Epidermal melanocyte (primary cell): Measurements from ENCODE around the gene TRIM5.
"Not testable (repeated sequence)": the region's sequence is repeated elsewhere in the genome, so short reads cannot be mapped to it uniquely, and the experiment has no call there.

Experiments used
- DNase-seq: peaks from one replicate; pipeline ENCODE4 v3.0.0; 2011; ENCODE audit warnings: low spot score; ENCODE audit not compliant: insufficient read length

Gene TRIM5, protein sequence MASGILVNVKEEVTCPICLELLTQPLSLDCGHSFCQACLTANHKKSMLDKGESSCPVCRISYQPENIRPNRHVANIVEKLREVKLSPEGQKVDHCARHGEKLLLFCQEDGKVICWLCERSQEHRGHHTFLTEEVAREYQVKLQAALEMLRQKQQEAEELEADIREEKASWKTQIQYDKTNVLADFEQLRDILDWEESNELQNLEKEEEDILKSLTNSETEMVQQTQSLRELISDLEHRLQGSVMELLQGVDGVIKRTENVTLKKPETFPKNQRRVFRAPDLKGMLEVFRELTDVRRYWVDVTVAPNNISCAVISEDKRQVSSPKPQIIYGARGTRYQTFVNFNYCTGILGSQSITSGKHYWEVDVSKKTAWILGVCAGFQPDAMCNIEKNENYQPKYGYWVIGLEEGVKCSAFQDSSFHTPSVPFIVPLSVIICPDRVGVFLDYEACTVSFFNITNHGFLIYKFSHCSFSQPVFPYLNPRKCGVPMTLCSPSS

DNA sequence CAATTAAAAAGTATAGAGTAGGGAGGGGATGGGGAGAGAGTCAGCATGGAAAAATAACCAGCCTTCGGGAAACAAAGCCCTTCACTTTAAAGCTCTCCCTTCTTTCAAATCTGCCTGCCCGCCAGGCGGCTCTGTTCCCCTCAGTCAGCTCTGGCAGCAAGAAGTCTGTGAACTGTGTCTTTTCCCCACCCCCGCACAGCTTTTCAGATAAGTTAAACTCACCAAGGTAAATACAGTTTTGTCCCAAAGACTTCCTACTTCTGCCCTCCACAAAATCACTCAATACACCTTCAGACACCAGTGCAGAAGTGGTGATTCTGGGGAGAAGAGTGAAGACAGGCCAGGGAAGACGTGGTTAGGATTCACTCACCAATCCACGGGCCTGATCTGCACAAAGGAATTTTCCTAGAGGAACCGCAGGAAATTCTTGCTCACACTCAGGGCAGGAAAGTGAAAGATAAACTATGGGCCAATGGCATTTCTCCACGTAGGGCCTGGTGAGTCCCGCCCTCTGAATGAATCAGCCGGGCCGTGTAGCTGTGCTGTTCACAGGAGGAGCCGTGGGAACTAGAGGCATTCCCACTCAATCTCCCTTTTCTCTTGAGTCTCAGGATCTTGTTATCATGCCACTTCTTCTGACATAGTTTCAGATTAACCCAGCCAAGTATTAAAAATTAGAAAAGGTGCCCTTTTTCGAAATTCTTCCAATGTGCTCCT lies at the start of gene TRIM5:
TSS of gene TRIM5 (minus strand) at position 429 of the 717 bp plus-strand sequence. CDS start 4,897 bp downstream, outside the sequence.
- peak; percentile 98 for DNase-seq

GRCh38 chr11:5727691-5728090 lies 42.8 kb upstream of the TRIM5 start:
- no peak for DNase-seq

GRCh38 chr11:5726351-5726750 lies 41.5 kb upstream of the TRIM5 start:
- DNase-seq: no peak

- no peak for DNase-seq
Measured at GRCh38 chr11:5722622-5723021, 37.7 kb upstream of the TRIM5 start.

DNA sequence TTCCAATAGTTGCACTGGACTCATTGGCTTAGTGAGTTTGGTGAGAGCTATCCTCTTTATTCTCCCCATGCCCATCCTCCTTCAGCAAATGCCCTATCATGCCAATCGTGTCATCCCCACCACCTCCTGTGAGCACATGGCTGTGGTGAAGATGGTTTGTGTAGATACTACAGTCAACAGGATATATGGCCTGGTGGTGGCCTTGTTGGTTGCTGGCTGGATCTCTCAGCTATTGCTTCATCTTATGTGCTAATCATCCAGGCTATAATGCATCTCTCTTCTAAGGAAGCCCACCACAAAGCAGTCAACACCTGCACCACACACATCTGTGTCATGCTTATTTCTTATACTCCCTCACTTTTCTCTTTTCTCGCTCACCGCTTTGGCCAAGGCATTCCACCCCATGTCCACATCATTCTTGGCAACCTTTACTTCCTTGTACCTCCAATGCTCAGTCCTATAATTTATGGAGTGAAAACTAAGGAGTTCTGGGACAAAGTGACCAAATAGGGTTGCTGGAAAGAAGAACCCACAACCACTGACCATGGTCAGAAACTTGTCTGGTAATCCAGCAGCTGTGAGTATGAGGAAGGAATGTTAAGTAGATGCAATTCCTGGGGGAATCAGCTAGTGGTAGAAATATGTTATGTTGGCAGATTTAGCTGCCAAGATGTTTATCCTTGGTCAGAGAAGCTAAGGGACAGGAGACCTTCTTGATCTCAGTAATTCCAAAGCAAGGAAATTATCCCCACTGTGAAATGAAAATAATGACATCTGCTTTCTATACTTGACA lies 35.0 kb upstream of the TRIM5 start:
- DNase-seq: no peak

DNA sequence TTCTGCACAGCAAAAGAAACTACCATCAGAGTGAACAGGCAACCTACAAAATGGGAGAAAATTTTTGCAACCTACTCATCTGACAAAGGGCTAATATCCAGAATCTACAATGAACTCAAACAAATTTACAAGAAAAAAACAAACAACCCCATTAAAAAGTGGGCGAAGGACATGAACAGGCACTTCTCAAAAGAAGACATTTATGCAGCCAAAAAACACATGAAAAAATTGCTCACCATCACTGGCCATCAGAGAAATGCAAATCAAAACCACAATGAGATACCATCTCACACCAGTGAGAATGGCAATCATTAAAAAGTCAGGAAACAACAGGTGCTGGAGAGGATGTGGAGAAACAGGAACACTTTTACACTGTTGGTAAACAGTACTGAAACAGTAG lies 31.6 kb upstream of the TRIM5 start:
- DNase-seq: not testable (repeated sequence)

DNA sequence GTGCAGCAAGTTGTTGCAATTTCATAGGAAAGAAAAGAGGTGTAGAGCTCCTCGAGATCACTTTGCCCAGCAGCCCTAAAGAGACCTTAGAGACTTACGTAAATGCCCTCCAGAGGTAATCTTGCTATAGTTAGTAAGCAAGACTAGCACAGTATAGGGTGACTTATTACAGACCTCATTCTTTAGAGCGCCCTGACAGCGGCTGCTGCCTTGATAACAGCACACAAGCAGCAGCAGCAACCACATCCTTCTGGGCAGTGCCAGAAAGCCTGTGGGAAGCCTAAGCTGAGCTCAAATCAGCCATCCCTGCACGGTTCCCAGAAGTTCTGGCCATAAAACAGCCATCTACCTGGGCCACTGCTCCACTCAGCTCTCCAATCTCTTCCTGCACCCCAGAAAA lies 28.8 kb upstream of the TRIM5 start:
- no peak for DNase-seq

GRCh38 chr11:5712507-5712906 lies 27.6 kb upstream of the TRIM5 start:
- no peak for DNase-seq

- DNase-seq: no peak
Measured at GRCh38 chr11:5705688-5706087, 20.8 kb upstream of the TRIM5 start.

DNA sequence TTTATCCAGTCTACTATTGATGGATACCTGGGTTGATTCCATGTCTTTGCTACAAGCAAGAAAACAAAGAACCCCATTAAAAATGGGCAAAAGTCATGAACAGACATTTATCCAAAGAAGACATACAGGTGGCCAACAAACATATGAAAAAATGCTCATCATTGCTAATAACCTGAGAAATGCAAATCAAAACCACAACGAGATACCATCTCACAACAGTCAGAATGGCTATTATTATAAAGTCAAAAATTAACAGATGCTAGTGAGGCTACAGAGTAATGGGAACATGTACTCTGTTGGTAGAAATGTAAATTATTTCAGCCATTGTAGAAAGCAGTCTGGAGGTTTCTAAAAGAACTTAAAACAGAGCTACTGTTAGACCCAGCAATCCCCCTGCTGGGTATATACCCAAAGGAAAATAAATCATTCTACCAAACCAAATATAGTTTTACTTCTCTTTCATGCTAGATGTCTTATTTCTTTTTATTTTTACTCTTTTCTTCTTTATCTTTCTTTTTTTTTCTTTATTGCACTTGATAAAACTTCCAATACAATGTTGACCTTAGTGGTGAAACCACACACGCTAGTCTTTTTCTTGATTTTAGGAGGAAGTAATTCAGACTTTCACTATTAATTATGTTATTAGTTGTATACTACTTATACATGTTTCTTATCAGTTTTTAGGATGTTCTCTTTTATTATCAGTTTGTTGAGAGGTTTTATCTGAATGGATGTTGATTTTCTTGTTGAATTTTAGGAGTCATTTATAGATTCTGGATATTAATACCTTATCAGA lies 19.1 kb upstream of the TRIM5 start:
- no peak for DNase-seq

DNA sequence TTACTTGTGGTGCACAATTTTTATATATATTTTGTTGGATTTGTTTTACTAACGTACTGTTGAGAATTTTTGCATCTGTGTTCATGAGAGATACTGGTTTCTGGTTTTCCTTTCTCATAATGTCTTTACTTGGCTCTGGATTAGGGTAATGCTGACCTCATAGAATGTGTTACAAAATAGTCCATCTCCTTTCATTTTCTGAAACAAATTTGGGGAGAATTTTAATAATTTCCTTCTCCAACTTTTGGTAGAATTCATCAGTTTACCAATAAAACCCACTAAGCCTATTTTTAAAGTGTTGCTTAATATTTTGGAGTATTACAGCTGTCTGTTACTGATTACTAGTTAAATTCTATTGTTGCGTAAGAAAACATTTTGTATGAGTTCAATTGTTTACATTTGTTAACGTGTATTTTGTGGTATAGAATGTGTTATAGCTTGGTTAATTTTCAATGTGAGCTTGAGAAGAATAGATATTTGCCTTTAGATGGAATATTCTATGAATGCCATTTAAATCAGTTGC lies 16.2 kb upstream of the TRIM5 start:
- no peak for DNase-seq

DNA sequence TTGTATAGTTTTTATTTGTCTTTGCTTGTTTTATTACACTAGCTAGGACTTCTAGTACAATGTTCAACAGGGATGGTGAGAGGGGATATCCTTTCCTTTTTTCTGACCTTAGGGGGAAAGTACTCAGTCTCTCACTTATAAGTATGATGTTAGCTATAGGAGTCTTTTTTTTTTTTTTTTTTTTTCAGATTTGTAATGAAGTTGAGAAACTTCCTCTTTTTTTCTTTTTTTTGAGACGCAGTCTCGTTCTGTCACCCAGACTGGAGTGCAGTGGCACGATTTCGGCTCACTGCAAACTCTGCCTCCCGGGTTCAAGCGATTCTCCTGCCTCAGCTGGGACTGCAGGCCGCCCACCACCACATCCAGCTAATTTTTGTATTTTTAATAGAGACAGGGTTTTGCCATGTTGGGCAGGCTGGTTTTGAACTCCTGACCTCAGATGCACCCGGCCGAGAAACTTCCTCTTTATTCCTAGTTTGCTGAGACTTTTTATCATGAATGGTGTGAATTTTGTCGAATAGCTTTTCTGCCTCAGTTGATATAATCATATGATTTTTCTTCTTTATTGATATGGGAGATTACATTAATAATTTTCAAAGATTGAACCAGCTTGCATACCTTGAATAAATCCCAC lies 15.7 kb upstream of the TRIM5 start:
- no peak for DNase-seq

DNA sequence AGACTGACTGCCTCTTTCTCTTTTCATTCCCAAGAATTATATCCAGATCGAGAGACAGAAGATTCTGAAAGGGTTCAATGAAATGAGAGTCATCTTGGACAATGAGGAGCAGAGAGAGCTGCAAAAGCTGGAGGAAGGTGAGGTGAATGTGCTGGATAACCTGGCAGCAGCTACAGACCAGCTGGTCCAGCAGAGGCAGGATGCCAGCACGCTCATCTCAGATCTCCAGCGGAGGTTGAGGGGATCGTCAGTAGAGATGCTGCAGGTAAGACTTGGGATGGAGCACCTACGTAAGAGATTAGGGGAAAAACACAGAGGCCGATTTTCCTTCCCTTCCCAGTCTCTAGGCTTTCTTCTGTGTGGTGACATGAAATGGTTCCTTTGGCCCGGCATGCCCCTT lies 13.4 kb upstream of the TRIM5 start:
- DNase-seq: no peak

DNA sequence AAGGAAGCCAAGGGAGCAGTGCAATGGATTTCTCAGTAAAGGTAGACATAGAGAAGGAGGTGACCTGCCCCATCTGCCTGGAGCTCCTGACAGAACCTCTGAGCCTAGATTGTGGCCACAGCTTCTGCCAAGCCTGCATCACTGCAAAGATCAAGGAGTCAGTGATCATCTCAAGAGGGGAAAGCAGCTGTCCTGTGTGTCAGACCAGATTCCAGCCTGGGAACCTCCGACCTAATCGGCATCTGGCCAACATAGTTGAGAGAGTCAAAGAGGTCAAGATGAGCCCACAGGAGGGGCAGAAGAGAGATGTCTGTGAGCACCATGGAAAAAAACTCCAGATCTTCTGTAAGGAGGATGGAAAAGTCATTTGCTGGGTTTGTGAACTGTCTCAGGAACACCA lies 11.3 kb upstream of the TRIM5 start:
- DNase-seq: no peak

- no peak for DNase-seq
Measured at GRCh38 chr11:5695580-5695979, 10.7 kb upstream of the TRIM5 start.

GRCh38 chr11:5694642-5695041 lies 9.8 kb upstream of the TRIM5 start:
- no peak for DNase-seq

DNA sequence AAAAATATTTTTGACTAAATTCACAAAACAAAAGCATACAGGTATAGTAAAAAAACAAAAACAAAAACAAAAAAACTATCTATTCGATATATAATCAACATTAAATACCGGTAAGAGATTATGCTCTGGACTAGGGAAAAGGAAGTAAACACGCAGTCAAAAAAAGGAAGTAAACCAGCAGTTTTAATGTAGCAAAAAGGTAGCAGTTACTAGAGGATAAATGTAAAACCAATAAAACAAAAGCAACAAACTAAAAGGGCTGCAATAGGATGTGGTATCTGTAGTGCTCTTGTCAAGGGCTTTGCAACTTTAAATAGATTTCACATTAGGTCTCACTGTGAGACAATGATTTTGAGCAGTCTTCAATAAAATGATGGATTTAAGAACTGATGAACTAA lies 7.1 kb upstream of the TRIM5 start:
- DNase-seq: no peak

DNA sequence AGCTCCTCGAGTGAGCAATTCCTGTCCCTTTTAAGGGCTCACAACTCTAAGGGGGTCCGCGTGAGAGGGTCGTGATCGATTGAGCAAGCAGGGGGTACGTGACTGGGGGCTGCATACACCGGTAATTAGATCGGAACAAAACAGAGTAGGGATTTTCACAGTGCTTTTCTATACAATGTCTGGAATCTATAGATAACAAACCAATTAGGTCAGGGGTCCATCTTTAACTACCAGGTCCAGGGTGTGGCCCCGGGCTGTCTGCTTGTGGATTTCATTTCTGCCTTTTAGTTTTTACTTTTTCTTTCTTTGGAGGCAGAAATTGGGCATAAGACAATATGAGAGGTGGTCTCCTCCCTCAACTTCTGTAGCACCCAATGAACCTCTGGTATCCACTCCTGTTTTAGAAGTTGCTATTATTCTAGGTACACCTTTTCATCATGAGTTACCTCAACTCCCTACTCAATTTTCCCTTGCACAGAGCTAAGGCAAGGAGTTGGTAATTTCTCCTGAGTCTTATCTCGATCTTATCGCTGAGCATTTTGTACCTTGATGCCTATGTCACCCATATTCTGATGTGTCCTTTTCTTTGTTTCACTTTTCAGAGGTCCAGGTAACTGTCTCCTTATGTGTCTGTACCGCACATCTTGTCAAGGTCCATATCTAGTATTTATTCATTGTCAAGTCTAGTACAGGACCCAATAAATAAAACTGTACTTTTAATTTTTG lies 6.5 kb upstream of the TRIM5 start:
- not testable (repeated sequence) for DNase-seq

GRCh38 chr11:5690736-5691135 lies 5.9 kb upstream of the TRIM5 start:
- DNase-seq: no peak

DNA sequence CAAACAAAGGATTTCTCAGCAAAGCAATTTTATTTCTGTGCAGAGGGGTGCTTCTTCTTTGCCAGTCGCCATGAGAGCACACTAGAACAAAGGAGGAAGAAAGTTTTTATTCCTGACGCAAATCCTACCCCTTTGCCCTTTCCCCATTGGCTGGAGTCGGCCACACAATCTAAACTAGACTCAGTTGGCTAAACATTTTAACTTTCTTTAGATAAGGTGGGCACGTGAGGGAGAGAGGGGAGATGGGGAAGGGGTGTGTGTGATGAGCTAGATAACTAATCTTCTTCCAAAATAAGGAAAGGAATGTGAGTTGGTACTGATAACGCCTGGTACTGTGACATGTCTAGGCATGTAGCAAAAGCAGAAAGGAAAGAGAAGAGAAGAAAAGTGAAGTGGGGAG lies 5.3 kb upstream of the TRIM5 start:
- no peak for DNase-seq
